ENCODE results near the gene PGLYRP2.

The PGLYRP2 gene

DNA sequence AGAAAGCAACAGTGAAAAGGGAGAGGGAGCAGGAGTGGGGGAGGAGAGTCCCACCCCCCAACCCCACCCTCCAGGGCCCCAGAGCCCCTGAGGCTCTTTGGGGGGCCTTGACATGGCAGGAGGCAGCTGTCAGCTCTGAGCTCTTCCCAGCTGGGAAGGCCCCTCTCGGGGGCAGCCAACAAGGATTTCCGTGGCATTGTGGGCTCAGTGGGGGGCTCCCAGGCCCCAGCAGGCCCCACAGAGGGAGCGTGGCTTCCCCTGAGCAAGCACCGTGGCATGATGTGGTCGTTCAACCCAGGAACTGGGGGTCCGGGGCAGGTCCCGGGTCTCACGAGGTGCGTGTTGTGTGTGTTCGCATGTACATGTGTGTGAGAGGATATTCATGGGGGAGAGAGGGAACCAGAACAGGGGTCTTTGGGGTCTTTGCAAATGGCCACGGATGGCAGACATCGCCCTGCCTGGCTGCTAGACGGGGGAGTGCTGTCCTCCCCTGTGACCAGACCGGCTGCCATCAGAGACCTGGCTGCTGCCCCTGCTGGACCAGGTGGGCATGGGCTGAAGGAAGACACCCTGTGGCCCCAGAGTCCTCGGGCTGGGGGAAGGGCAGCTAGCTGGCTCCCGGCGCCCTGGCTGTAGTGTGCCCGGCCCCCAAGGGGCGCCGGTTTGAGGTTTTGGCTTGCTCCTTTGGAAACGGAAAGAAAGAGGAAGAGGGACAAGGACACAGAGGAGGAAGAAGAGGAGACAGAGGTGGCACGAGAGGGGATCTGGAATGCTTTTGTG is 56.8 kb downstream of the PGLYRP2 start:
- no peak for DNase-seq

- DNase-seq = peak; percentile 30
Observed at GRCh38 chr19:15421721-15422260, 57.5 kb downstream of the PGLYRP2 start.

- no peak for DNase-seq
Observed at GRCh38 chr19:15421136-15421695, 58.1 kb downstream of the PGLYRP2 start.

- no peak for DNase-seq
Observed at GRCh38 chr19:15419413-15420025, 59.8 kb downstream of the PGLYRP2 start.
